ENCODE measurements around the gene P2RY14. TPM values are rescaled to one million over a fixed set of nuclear protein-coding genes. Genes with fewer than 3 reads are reported as not detected.

The P2RY14 gene
- total and polyA plus RNA-seq, 2 donors (not counting 3 experiments of a cell fraction or from before 2014, with no cell fraction given) = not detected

- dilution Hi-C loops (cut with MboI; ENCODE audit: extremely low pct_ligation_motif_present, low sequenced_read_pairs) = no loop called here
- DNase-seq (ENCODE audit: low read depth, low spot score) = no peak
- H3K79me2 ChIP-seq (ENCODE audit: control insufficient read depth, insufficient read depth, low read length) = no peaks in the 10 kb centered on the region
- POLR2A ChIA-PET = no interaction called here
- H3K4me2 ChIP-seq (ENCODE audit: insufficient read depth, low read length) = no peak overlapping the region
- H4K20me1 ChIP-seq (replicated peaks; ENCODE audit: control insufficient read depth, extremely low read depth, insufficient read depth, low read length) = no peaks in the 10 kb centered on the region
- H3K9me1 ChIP-seq (replicated peaks; ENCODE audit: control insufficient read depth, extremely low read depth, insufficient read depth, low read length) = no peaks in the 10 kb centered on the region
- intact Hi-C loops (cut with micrococcal nuclease) = no loop called here
- no peak overlapping the region for H2AFZ ChIP-seq (ENCODE audit: low read depth, low read length)
- no peak overlapping the region for H3K27ac ChIP-seq (ENCODE audit: insufficient read depth, low read depth, low read length)
- H3K4me3 ChIP-seq (replicated peaks in 1 of 3; ENCODE audit: insufficient read depth in 1 of 3, low read depth in 1 of 3, low read length in 3 of 3) = no peak overlapping the region
- no peak for FAIRE-seq
- peaks cover 0 to 7% of the 10 kb centered on the region in 2 experiments for H3K27me3 ChIP-seq (ENCODE audit: control insufficient read depth in 2 of 2, insufficient read depth in 2 of 2, low read length in 2 of 2)
- CTCF ChIA-PET = interaction anchor here (1.0 to 1.7 kb wide), 2 partner anchors 9 to 47 kb away, joined by 3 to 5 read pairs; no protein-coding TSS in a partner anchor
- BruUV-seq (replicated peaks) = no TSS peak
- H3K9ac ChIP-seq (replicated peaks; ENCODE audit: extremely low read depth, insufficient read depth, low read length) = no peak overlapping the region
- no peaks in the 10 kb centered on the region for H3K9me3 ChIP-seq (replicated peaks; ENCODE audit: control insufficient read depth, insufficient read depth, low read length)
- H3K4me1 ChIP-seq (ENCODE audit: control insufficient read depth, extremely low read depth, insufficient read depth, low read length) = no peaks in the 10 kb centered on the region
- no peaks in the 10 kb centered on the region for H3K36me3 ChIP-seq (ENCODE audit: control insufficient read depth in 2 of 2, extremely low read depth in 1 of 2, insufficient read depth in 2 of 2, low read length in 2 of 2)
- TF ChIP-seq EZH2 (IDR thresholded peaks at IDR 0.05; ENCODE audit: borderline replicate concordance, low read depth, low read length, severe bottlenecking) (no peak), CTCF (IDR thresholded peaks at IDR 0.05; ENCODE audit: extremely low read depth in 1 of 2, insufficient read depth in 1 of 2, low read depth in 1 of 2, low read length in 2 of 2) (no peak), MYC (IDR thresholded peaks at IDR 0.05; ENCODE audit: low read depth, low read length) (no peak)
Observed at GRCh38 chr3:151214459-151214858, 63.9 kb downstream of the P2RY14 start.

- H3K4me1 ChIP-seq (ENCODE audit: control insufficient read depth, extremely low read depth, insufficient read depth, low read length) = no peaks in the 10 kb centered on the region
- no peak overlapping the region for H2AFZ ChIP-seq (ENCODE audit: low read depth, low read length)
- H3K9me3 ChIP-seq (replicated peaks; ENCODE audit: control insufficient read depth, insufficient read depth, low read length) = no peaks in the 10 kb centered on the region
- dilution Hi-C loops (cut with MboI; ENCODE audit: extremely low pct_ligation_motif_present, low sequenced_read_pairs) (no loop called here), intact Hi-C loops (cut with micrococcal nuclease) (no loop called here)
- no peak for TF ChIP-seq FOS (IDR thresholded peaks at IDR 0.05; ENCODE audit: borderline replicate concordance, insufficient read depth, low read length)
- TF ChIP-seq EZH2 (IDR thresholded peaks at IDR 0.05; ENCODE audit: borderline replicate concordance, low read depth, low read length, severe bottlenecking) = no peak
- TF ChIP-seq GATA2 (IDR thresholded peaks at IDR 0.05; ENCODE audit: insufficient read depth, insufficient read length, low read depth, low read length) = no peak
- TF ChIP-seq POLR2AphosphoS5 (IDR thresholded peaks at IDR 0.05; ENCODE audit: insufficient read depth, low read depth, low read length) = no peak
- no peak for TF ChIP-seq MYC (IDR thresholded peaks at IDR 0.05; ENCODE audit: low read depth, low read length)
- no peak for TF ChIP-seq MAX (IDR thresholded peaks at IDR 0.05; ENCODE audit: insufficient read depth, insufficient read length)
- no peak for TF ChIP-seq POLR2A (IDR thresholded peaks at IDR 0.05; ENCODE audit: low read depth, low read length)
- no peak for TF ChIP-seq JUN (IDR thresholded peaks at IDR 0.05; ENCODE audit: borderline replicate concordance, insufficient read depth, insufficient read length, low read depth)
- TF ChIP-seq CTCF (IDR thresholded peaks at IDR 0.05; ENCODE audit: extremely low read depth in 1 of 2, insufficient read depth in 1 of 2, low read depth in 1 of 2, low read length in 2 of 2) = no peak
- no peak overlapping the region for H3K4me3 ChIP-seq (replicated peaks in 1 of 3; ENCODE audit: insufficient read depth in 1 of 3, low read depth in 1 of 3, low read length in 3 of 3)
- H4K20me1 ChIP-seq (replicated peaks; ENCODE audit: control insufficient read depth, extremely low read depth, insufficient read depth, low read length) = no peaks in the 10 kb centered on the region
- no TSS peak for BruUV-seq (replicated peaks)
- H3K9me1 ChIP-seq (replicated peaks; ENCODE audit: control insufficient read depth, extremely low read depth, insufficient read depth, low read length) = no peaks in the 10 kb centered on the region
- no peaks in the 10 kb centered on the region for H3K36me3 ChIP-seq (ENCODE audit: control insufficient read depth in 2 of 2, extremely low read depth in 1 of 2, insufficient read depth in 2 of 2, low read length in 2 of 2)
- DNase-seq (ENCODE audit: low read depth, low spot score) (no peak), FAIRE-seq (no peak)
- ChIA-PET CTCF (interaction anchor here (1.7 kb wide), 1 partner anchor 46 kb away, joined by 5 read pairs; no protein-coding TSS in a partner anchor), POLR2A (no interaction called here)
- H3K4me2 ChIP-seq (ENCODE audit: insufficient read depth, low read length) = no peak overlapping the region
- peaks cover 0 to 7% of the 10 kb centered on the region in 2 experiments for H3K27me3 ChIP-seq (ENCODE audit: control insufficient read depth in 2 of 2, insufficient read depth in 2 of 2, low read length in 2 of 2)
- H3K27ac ChIP-seq (ENCODE audit: insufficient read depth, low read depth, low read length) = no peak overlapping the region
- no peak overlapping the region for H3K9ac ChIP-seq (replicated peaks; ENCODE audit: extremely low read depth, insufficient read depth, low read length)
- no peaks in the 10 kb centered on the region for H3K79me2 ChIP-seq (ENCODE audit: control insufficient read depth, insufficient read depth, low read length)
Observed at GRCh38 chr3:151213881-151214280, 64.5 kb downstream of the P2RY14 start.

Data from endothelial cell of umbilical vein (primary cell).